Glomerular endothelial cell (primary cell): ENCODE measurements around the gene PI4KA. TPM values are rescaled to one million over a fixed set of nuclear protein-coding genes. Genes with fewer than 3 reads are reported as not detected.
"Not testable (repeated sequence)": the region's sequence is repeated elsewhere in the genome, so short reads cannot be mapped to it uniquely, and the experiment has no call there.

Experiments
- DNase-seq: peaks from one replicate; pipeline ENCODE4 v3.0.0-alpha.2; 2011; ENCODE audit warnings: low read depth, low spot score; ENCODE audit errors: extremely low read depth
- total RNA-seq: library from RNA; depleted of rRNA; stranded (reverse); fragments of >200 nt; gene quantifications from 2 replicates; pipeline ENCODE4 v1.2.3, GENCODE V29; 2015

PI4KA gene
- total RNA-seq = 37.6 and 62.8 TPM in 2 replicates

GRCh38 chr22:20858615-20859416 is at the start of gene PI4KA, which contains the start of gene SNAP29:
PI4KA (minus strand) TSS chr22:20858811; CDS start chr22:20858725, 86 bp downstream.
SNAP29 (plus strand) TSS chr22:20859007; CDS start chr22:20859111, 104 bp downstream.
- DNase-seq = peak; percentile 65

- no peak for DNase-seq
Observed at GRCh38 chr22:20906387-20906767, 47.8 kb upstream of the PI4KA start.

GRCh38 chr22:20905415-20906386 is 47.1 kb upstream of the PI4KA start:
- no peak for DNase-seq

GRCh38 chr22:20904980-20905355 is 46.4 kb upstream of the PI4KA start:
- DNase-seq = no peak

GRCh38 chr22:20904008-20904979 is 45.7 kb upstream of the PI4KA start:
- no peak for DNase-seq

- DNase-seq = no peak
Observed at GRCh38 chr22:20903093-20903492, 44.5 kb upstream of the PI4KA start.

- DNase-seq = not testable (repeated sequence)
Observed at GRCh38 chr22:20901093-20902033, 42.8 kb upstream of the PI4KA start.

- DNase-seq = no peak
Observed at GRCh38 chr22:20899827-20900423, 41.3 kb upstream of the PI4KA start.

GRCh38 chr22:20897737-20898136 is 39.1 kb upstream of the PI4KA start:
- not testable (repeated sequence) for DNase-seq

GRCh38 chr22:20890975-20891374 is 32.4 kb upstream of the PI4KA start:
- no peak for DNase-seq

GRCh38 chr22:20889904-20890540 is 31.4 kb upstream of the PI4KA start:
- no peak for DNase-seq

- DNase-seq = no peak
Observed at GRCh38 chr22:20889025-20889704, 30.6 kb upstream of the PI4KA start.

GRCh38 chr22:20887375-20887774 is 28.8 kb upstream of the PI4KA start:
- DNase-seq = no peak

- DNase-seq = peak; percentile 29
Observed at GRCh38 chr22:20885557-20886323, 27.1 kb upstream of the PI4KA start.

- no peak for DNase-seq
Observed at GRCh38 chr22:20885017-20885556, 26.5 kb upstream of the PI4KA start.

- DNase-seq = no peak
Observed at GRCh38 chr22:20884454-20884853, 25.8 kb upstream of the PI4KA start.

GRCh38 chr22:20882855-20883254 is 24.2 kb upstream of the PI4KA start:
- no peak for DNase-seq
